OCI-LY3 (cell line): ENCODE results near the gene SKA2.

Experiments used
- H2AFZ ChIP-seq: fragments of 200-600, 300-600 bp; shearing (Covaris generic); 2 replicates; pipeline ENCODE4 v1.6.0; 2014; ENCODE audit warnings: antibody characterized with exemption, low read depth, low read length
- H3K27ac ChIP-seq: fragments of 200-600, 300-600 bp; sonication (generic); 2 replicates; pipeline ENCODE4 v1.5.1; 2014; ENCODE audit warnings: mild to moderate bottlenecking, low read length, moderate library complexity, mixed read lengths
- H3K27me3 ChIP-seq: fragments of 200-600, 300-600 bp; sonication (generic); 2 replicates; pipeline ENCODE4 v1.6.1; 2014; ENCODE audit warnings: low read depth, low read length, mixed read lengths
- H3K36me3 ChIP-seq: fragments of 200-600, 300-600 bp; sonication (generic); replicated peaks from 2 replicates; pipeline ENCODE3; 2014; ENCODE audit warnings: low read depth, low read length, mixed read lengths
- H3K4me1 ChIP-seq: fragments of 300-600, 200-600 bp; sonication (generic); 2 replicates; pipeline ENCODE4 v1.6.1; 2014; ENCODE audit warnings: low read length, mixed read lengths
- H3K4me2 ChIP-seq: fragments of 200-600, 300-600 bp; sonication (generic); 2 replicates; pipeline ENCODE4 v1.6.1; 2014; ENCODE audit warnings: low read length, mixed read lengths
- H3K4me3 ChIP-seq: fragments of 300-600, 200-600 bp; sonication (generic); 2 replicates; pipeline ENCODE4 v1.5.1; 2014; ENCODE audit warnings: antibody characterized with exemption, mild to moderate bottlenecking, low read length, moderate library complexity
- H3K79me2 ChIP-seq: fragments of 300-600, 200-600 bp; shearing (Covaris generic); 2 replicates; pipeline ENCODE4 v1.6.1; 2014; ENCODE audit warnings: mild to moderate bottlenecking, low read length, mixed read lengths
- H3K9ac ChIP-seq: fragments of 300-600, 200-600 bp; shearing (Covaris generic); 2 replicates; pipeline ENCODE4 v1.6.0; 2014; ENCODE audit warnings: mild to moderate bottlenecking, low read length, moderate library complexity
- H3K9me3 ChIP-seq: fragments of 200-600, 300-600 bp; shearing (Covaris generic); 2 replicates; pipeline ENCODE4 v1.6.1; 2014; ENCODE audit warnings: low read length, mixed read lengths; ENCODE audit not compliant: insufficient read depth
- H4K20me1 ChIP-seq: fragments of 200-600, 300-600 bp; sonication (generic); 2 replicates; pipeline ENCODE4 v1.6.1; 2016; ENCODE audit warnings: low read length, mixed read lengths; ENCODE audit not compliant: insufficient read depth
- CTCF ChIP-seq: fragments of 200-600, 300-600 bp; sonication (generic); IDR thresholded peaks from 2 replicates; pipeline ENCODE4 v1.5.1; 2014; ENCODE audit warnings: antibody characterized with exemption, low read length, low read depth
- EZH2phosphoT487 ChIP-seq: fragments of 200-600 bp; shearing (Covaris generic); IDR thresholded peaks from 2 replicates; pipeline ENCODE4 v1.6.1; 2018; ENCODE audit warnings: antibody characterized with exemption, mixed run types, low read depth

The SKA2 gene

DNA sequence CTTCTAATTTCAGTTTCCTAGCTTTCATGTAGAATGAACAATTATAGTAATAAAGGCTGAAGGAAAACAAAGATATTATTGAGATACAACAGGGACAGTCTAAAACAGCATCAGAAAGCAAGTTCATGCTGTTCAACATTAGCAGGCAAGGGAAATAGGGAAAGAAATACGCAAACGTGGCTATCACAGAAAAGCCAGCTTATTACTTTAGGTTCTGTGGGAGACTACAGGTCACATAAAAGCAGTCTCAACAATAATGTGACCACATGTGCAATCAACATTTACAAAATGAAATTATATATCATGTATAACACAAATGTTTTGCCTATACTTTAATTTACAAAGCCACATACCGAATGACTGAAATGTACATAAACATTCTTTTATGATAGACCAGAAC lies 43.4 kb downstream of the SKA2 start:
- H4K20me1 ChIP-seq = no peaks in the 10 kb centered on the region
- peaks cover 3% of the 10 kb centered on the region for H3K36me3 ChIP-seq
- H3K79me2 ChIP-seq = no peaks in the 10 kb centered on the region
- no peak overlapping the region for H3K27ac ChIP-seq
- no peak overlapping the region for H2AFZ ChIP-seq
- no peaks in the 10 kb centered on the region for H3K9me3 ChIP-seq
- no peak overlapping the region for H3K4me2 ChIP-seq
- TF ChIP-seq EZH2phosphoT487 = no peak
- no peak for TF ChIP-seq CTCF
- H3K9ac ChIP-seq = no peak overlapping the region
- no peaks in the 10 kb centered on the region for H3K4me1 ChIP-seq
- no peak overlapping the region for H3K4me3 ChIP-seq
- no peaks in the 10 kb centered on the region; the same call in 1 of the 2 replicates for H3K27me3 ChIP-seq

- Histone ChIP-seq H3K27me3 (peaks cover 2% of the 10 kb centered on the region; the same call in 1 of the 2 replicates), H3K27ac (no peak overlapping the region), H3K4me3 (no peak overlapping the region), H3K4me2 (no peak overlapping the region), H3K9ac (no peak overlapping the region), H4K20me1 (no peaks in the 10 kb centered on the region), H2AFZ (no peak overlapping the region), H3K36me3 (peaks cover 3% of the 10 kb centered on the region), H3K79me2 (peaks cover 5% of the 10 kb centered on the region), H3K9me3 (no peaks in the 10 kb centered on the region), H3K4me1 (no peaks in the 10 kb centered on the region)
- TF ChIP-seq CTCF (no peak), EZH2phosphoT487 (no peak)
Measured at GRCh38 chr17:59110973-59111372, 44.0 kb downstream of the SKA2 start.

GRCh38 chr17:59108400-59109102 lies 46.4 kb downstream of the SKA2 start:
- Histone ChIP-seq H3K4me2 (no peak overlapping the region), H3K9ac (no peak overlapping the region)

GRCh38 chr17:59107306-59107670 lies 47.7 kb downstream of the SKA2 start:
- TF ChIP-seq CTCF (no peak), EZH2phosphoT487 (no peak)

More at GRCh38 chr17:59108400-59109102, 46.4 kb downstream of the SKA2 start:
- Histone ChIP-seq H3K4me3 (no peak overlapping the region), H3K36me3 (no peaks in the 10 kb centered on the region), H3K4me1 (peaks cover 14% of the 10 kb centered on the region), H4K20me1 (no peaks in the 10 kb centered on the region), H3K27me3 (peaks cover 5% of the 10 kb centered on the region; the same call in 1 of the 2 replicates), H3K9me3 (no peaks in the 10 kb centered on the region), H3K27ac (no peak overlapping the region), H2AFZ (no peak overlapping the region), H3K79me2 (peaks cover 29% of the 10 kb centered on the region)
- TF ChIP-seq EZH2phosphoT487 = no peak

More at GRCh38 chr17:59107306-59107670, 47.7 kb downstream of the SKA2 start:
- Histone ChIP-seq H3K27ac (peak overlapping the region; percentile 69), H4K20me1 (no peaks in the 10 kb centered on the region), H3K4me2 (peak overlapping the region; percentile 88), H3K27me3 (peaks cover 5% of the 10 kb centered on the region; the same call in 1 of the 2 replicates), H3K79me2 (peaks cover 32% of the 10 kb centered on the region), H3K9me3 (no peaks in the 10 kb centered on the region), H3K4me3 (peak overlapping the region; percentile 84), H3K4me1 (peaks cover 14% of the 10 kb centered on the region), H2AFZ (peak overlapping the region; percentile 95), H3K36me3 (no peaks in the 10 kb centered on the region), H3K9ac (peak overlapping the region; percentile 81)
